ENCODE results near the gene MR1. TPM values are rescaled to one million over a fixed set of nuclear protein-coding genes. Genes with fewer than 3 reads are reported as not detected.
"Not testable (repeated sequence)": the region's sequence is repeated elsewhere in the genome, so short reads cannot be mapped to it uniquely, and the experiment has no call there.

The MR1 gene
- total RNA-seq, 1 experiment from 2014 or later = 18.6 TPM

GRCh38 chr1:181016563-181016962 lies 17.2 kb upstream of the MR1 start:
- Histone ChIP-seq H3K4me1 (replicated peaks) (peaks cover 15% of the 10 kb centered on the region), H3K27me3 (replicated peaks) (no peaks in the 10 kb centered on the region), H3K4me3 (no peak overlapping the region), H3K36me3 (peaks cover 8% of the 10 kb centered on the region; the same call in 1 of the 2 replicates), H3K9me3 (replicated peaks) (no peaks in the 10 kb centered on the region), H3K27ac (no peak overlapping the region)
- DNase-seq (ENCODE audit: low read depth in 1 of 2, low spot score in 2 of 2) = no peak

- Histone ChIP-seq H3K4me3 (no peak overlapping the region), H3K4me1 (replicated peaks) (peaks cover 13% of the 10 kb centered on the region), H3K9me3 (replicated peaks) (no peaks in the 10 kb centered on the region), H3K36me3 (peaks cover 9% of the 10 kb centered on the region), H3K27ac (no peak overlapping the region), H3K27me3 (replicated peaks) (no peaks in the 10 kb centered on the region)
- DNase-seq (ENCODE audit: low read depth in 1 of 2, low spot score in 2 of 2) = no peak
Measured at GRCh38 chr1:181018901-181019681, 14.7 kb upstream of the MR1 start.

GRCh38 chr1:181021159-181021558 lies 12.6 kb upstream of the MR1 start:
- Histone ChIP-seq H3K9me3 (replicated peaks) (no peaks in the 10 kb centered on the region), H3K36me3 (peaks cover 9% of the 10 kb centered on the region), H3K27me3 (replicated peaks) (no peaks in the 10 kb centered on the region), H3K4me3 (peak overlapping the region; percentile 87), H3K27ac (no peak overlapping the region), H3K4me1 (replicated peaks) (peaks cover 13% of the 10 kb centered on the region)
- no peak for DNase-seq (ENCODE audit: low read depth in 1 of 2, low spot score in 2 of 2)

GRCh38 chr1:181021811-181022434 lies 11.9 kb upstream of the MR1 start:
- no peaks in the 10 kb centered on the region for H3K9me3 ChIP-seq (replicated peaks)

GRCh38 chr1:181023265-181024057 lies 10.3 kb upstream of the MR1 start:
- no peak overlapping the region for H3K27ac ChIP-seq
- peaks cover 21% of the 10 kb centered on the region for H3K4me1 ChIP-seq (replicated peaks)
- no peaks in the 10 kb centered on the region for H3K9me3 ChIP-seq (replicated peaks)
- peak overlapping the region; percentile 87 for H3K4me3 ChIP-seq
- H3K27me3 ChIP-seq (replicated peaks) = no peaks in the 10 kb centered on the region
- H3K36me3 ChIP-seq = peaks cover 4% of the 10 kb centered on the region
- DNase-seq (ENCODE audit: low read depth in 1 of 2, low spot score in 2 of 2) = no peak

More at GRCh38 chr1:181021811-181022434, 11.9 kb upstream of the MR1 start:
- H3K36me3 ChIP-seq = peaks cover 9% of the 10 kb centered on the region
- peak overlapping the region; percentile 28 for H3K27ac ChIP-seq
- peak overlapping the region; percentile 87 for H3K4me3 ChIP-seq
- no peaks in the 10 kb centered on the region for H3K27me3 ChIP-seq (replicated peaks)
- H3K4me1 ChIP-seq (replicated peaks) = peaks cover 13% of the 10 kb centered on the region
- peak; percentile 62 to 80 for DNase-seq (ENCODE audit: low read depth in 1 of 2, low spot score in 2 of 2)

- peak in 1 of 2 experiments; percentile 25 for DNase-seq (ENCODE audit: low read depth in 1 of 2, low spot score in 2 of 2)
- Histone ChIP-seq H3K27me3 (replicated peaks) (no peaks in the 10 kb centered on the region), H3K36me3 (no peaks in the 10 kb centered on the region), H3K9me3 (replicated peaks) (no peaks in the 10 kb centered on the region), H3K4me3 (no peak overlapping the region), H3K27ac (no peak overlapping the region), H3K4me1 (replicated peaks) (peaks cover 14% of the 10 kb centered on the region)
Measured at GRCh38 chr1:181028196-181028595, 5.6 kb upstream of the MR1 start.

- Histone ChIP-seq H3K27me3 (replicated peaks) (no peaks in the 10 kb centered on the region), H3K36me3 (no peaks in the 10 kb centered on the region), H3K27ac (no peak overlapping the region), H3K4me3 (no peak overlapping the region), H3K4me1 (replicated peaks) (peaks cover 15% of the 10 kb centered on the region), H3K9me3 (replicated peaks) (no peaks in the 10 kb centered on the region)
- no peak for DNase-seq (ENCODE audit: low read depth in 1 of 2, low spot score in 2 of 2)
Measured at GRCh38 chr1:181028615-181029014, 5.2 kb upstream of the MR1 start.

GRCh38 chr1:181032535-181032934 lies 1.2 kb upstream of the MR1 start:
- Histone ChIP-seq H3K27me3 (replicated peaks) (no peaks in the 10 kb centered on the region), H3K4me3 (no peak overlapping the region), H3K9me3 (replicated peaks) (no peaks in the 10 kb centered on the region), H3K4me1 (replicated peaks) (peaks cover 22% of the 10 kb centered on the region), H3K27ac (no peak overlapping the region), H3K36me3 (no peaks in the 10 kb centered on the region)
- DNase-seq (ENCODE audit: low read depth in 1 of 2, low spot score in 2 of 2) = no peak

- Histone ChIP-seq H3K36me3 (no peaks in the 10 kb centered on the region), H3K27me3 (replicated peaks) (no peaks in the 10 kb centered on the region), H3K9me3 (replicated peaks) (no peaks in the 10 kb centered on the region), H3K4me1 (replicated peaks) (peaks cover 16% of the 10 kb centered on the region), H3K27ac (peak overlapping the region; percentile 65), H3K4me3 (peak overlapping the region; percentile 36)
- no peak for DNase-seq (ENCODE audit: low read depth in 1 of 2, low spot score in 2 of 2)
Measured at GRCh38 chr1:181033128-181033798, 520 bp upstream of the MR1 start.

GRCh38 chr1:181035210-181035609 lies 1.4 kb downstream of the MR1 start:
- H3K4me3 ChIP-seq; H3K9me3 ChIP-seq (replicated peaks); H3K36me3 ChIP-seq; DNase-seq (ENCODE audit: low read depth in 1 of 2, low spot score in 2 of 2); H3K27me3 ChIP-seq (replicated peaks); H3K27ac ChIP-seq: not testable (repeated sequence)
- peaks cover 13% of the 10 kb centered on the region for H3K4me1 ChIP-seq (replicated peaks)

- Histone ChIP-seq H3K4me3 (no peak overlapping the region), H3K36me3 (no peaks in the 10 kb centered on the region), H3K27me3 (replicated peaks) (no peaks in the 10 kb centered on the region), H3K4me1 (replicated peaks) (peaks cover 13% of the 10 kb centered on the region), H3K9me3 (replicated peaks) (no peaks in the 10 kb centered on the region), H3K27ac (no peak overlapping the region)
- no peak for DNase-seq (ENCODE audit: low read depth in 1 of 2, low spot score in 2 of 2)
Measured at GRCh38 chr1:181036107-181036836, 2.5 kb downstream of the MR1 start.

- DNase-seq (ENCODE audit: low read depth in 1 of 2, low spot score in 2 of 2) = no peak
- no peaks in the 10 kb centered on the region for H3K9me3 ChIP-seq (replicated peaks)
Measured at GRCh38 chr1:181037386-181037785, 3.6 kb downstream of the MR1 start.

GRCh38 chr1:181038399-181038873 lies 4.7 kb downstream of the MR1 start:
- no peaks in the 10 kb centered on the region for H3K27me3 ChIP-seq (replicated peaks)
- no peaks in the 10 kb centered on the region for H3K36me3 ChIP-seq
- H3K4me1 ChIP-seq (replicated peaks) = peaks cover 8% of the 10 kb centered on the region
- H3K4me3 ChIP-seq = no peak overlapping the region
- DNase-seq (ENCODE audit: low read depth in 1 of 2, low spot score in 2 of 2) = peak; percentile 71 to 76
- H3K27ac ChIP-seq = no peak overlapping the region
- H3K9me3 ChIP-seq (replicated peaks) = no peaks in the 10 kb centered on the region

More at GRCh38 chr1:181037386-181037785, 3.6 kb downstream of the MR1 start:
- H3K36me3 ChIP-seq = no peaks in the 10 kb centered on the region
- H3K27ac ChIP-seq = no peak overlapping the region
- no peaks in the 10 kb centered on the region for H3K27me3 ChIP-seq (replicated peaks)
- H3K4me1 ChIP-seq (replicated peaks) = peaks cover 13% of the 10 kb centered on the region
- H3K4me3 ChIP-seq = no peak overlapping the region
